Smooth muscle cell (in vitro differentiated cells): ENCODE data around the gene DNAJC13. TPM values are rescaled to one million over a fixed set of nuclear protein-coding genes. Genes with fewer than 3 reads are reported as not detected.

Experiments used
- DNase-seq: peaks from one replicate; lab custom pipeline; 2025; ENCODE audit not compliant: unreplicated experiment; lab: John Stamatoyannopoulos, UW
- H2AFZ ChIP-seq: fragments of 200-600 bp; sonication (generic); 2 replicates; pipeline ENCODE4 v1.6.0; 2016; ENCODE audit warnings: antibody characterized with exemption, low read depth, mild to moderate bottlenecking
- H3F3A ChIP-seq: fragments of 200-600 bp; sonication (generic); 2 replicates; pipeline ENCODE4 v1.6.0; 2017; ENCODE audit warnings: antibody characterized with exemption, low read depth
- H3K27ac ChIP-seq: fragments of 200-600 bp; sonication (generic); 2 replicates; pipeline ENCODE4 v1.5.1; 2016; ENCODE audit warnings: low read depth, mild to moderate bottlenecking
- H3K27me3 ChIP-seq: fragments of 200-600 bp; sonication (generic); 2 replicates; pipeline ENCODE4 v1.6.1; 2016; ENCODE audit warnings: low read depth, mild to moderate bottlenecking
- H3K36me3 ChIP-seq: fragments of 200-600 bp; sonication (generic); 2 replicates; pipeline ENCODE4 v1.5.1; 2016; ENCODE audit warnings: low read depth
- H3K4me1 ChIP-seq: fragments of 200-600 bp; sonication (generic); 2 replicates; pipeline ENCODE4 v1.5.1; 2016; ENCODE audit warnings: low read depth
- H3K4me2 ChIP-seq: fragments of 200-600 bp; sonication (generic); 2 replicates; pipeline ENCODE4 v1.6.0; 2016; ENCODE audit warnings: mild to moderate bottlenecking
- H3K4me3 ChIP-seq: fragments of 200-600 bp; sonication (generic); 2 replicates; pipeline ENCODE4 v1.5.1; 2016; ENCODE audit warnings: mild to moderate bottlenecking
- H3K79me2 ChIP-seq: fragments of 200-600 bp; sonication (generic); 2 replicates; pipeline ENCODE4 v1.6.0; 2016; ENCODE audit warnings: low read depth, mild to moderate bottlenecking
- H3K9ac ChIP-seq: fragments of 200-600 bp; sonication (generic); 2 replicates; pipeline ENCODE4 v1.6.0; 2016; ENCODE audit warnings: low read depth
- H3K9me3 ChIP-seq: fragments of 200-600 bp; sonication (generic); replicated peaks from 2 replicates; pipeline ENCODE4 v1.5.1; 2016; ENCODE audit warnings: low read depth
- H4K20me1 ChIP-seq: fragments of 200-600 bp; sonication (generic); 2 replicates; pipeline ENCODE4 v1.6.0; 2016; ENCODE audit warnings: low read depth
- WGBS: methylation state at CpG from one replicate; pipeline ENCODE4 v1.1.7; 2016; ENCODE audit warnings: low lambda C conversion rate; 5-methylcytosine and 5-hydroxymethylcytosine counted together
- polyA plus RNA-seq: library from polyadenylated mRNA; unstranded; fragments of >200 nt; fragmentation: Nextera tagmentation; extraction: Ambion mirVana; gene quantifications from 2 replicates; pipeline ENCODE4 v1.2.1, GENCODE V29; 2016
- total RNA-seq: library from RNA; depleted of rRNA; stranded (reverse); fragments of >200 nt; gene quantifications from 2 replicates; pipeline ENCODE4 v1.2.3, GENCODE V29; 2014
- TF ChIP-seq, protein P1 (sequence below): fragments of 200-600 bp; sonication (generic); IDR thresholded peaks from 2 replicates; pipeline ENCODE4 v1.5.1; 2017; ENCODE audit warnings: borderline replicate concordance, mild to moderate bottlenecking, antibody characterized with exemption; ENCODE audit not compliant: insufficient read depth, poor library complexity, severe bottlenecking

Gene DNAJC13
- total and polyA plus RNA-seq, 2 experiments from 2014 or later: 11.1 to 47.9 TPM

- Histone ChIP-seq H3K4me1 (no peaks in the 10 kb centered on the region), H3K9me3 (no peaks in the 10 kb centered on the region), H4K20me1 (no peaks in the 10 kb centered on the region), H3K36me3 (peaks cover 9% of the 10 kb centered on the region), H3K27me3 (no peaks in the 10 kb centered on the region), H3K27ac (peak overlapping the region; percentile 34), H3K4me3 (no peak overlapping the region), H3F3A (no peaks in the 10 kb centered on the region), H3K79me2 (no peaks in the 10 kb centered on the region), H3K4me2 (no peak overlapping the region), H2AFZ (no peak overlapping the region), H3K9ac (no peak overlapping the region)
- TF ChIP-seq, protein P1, sequence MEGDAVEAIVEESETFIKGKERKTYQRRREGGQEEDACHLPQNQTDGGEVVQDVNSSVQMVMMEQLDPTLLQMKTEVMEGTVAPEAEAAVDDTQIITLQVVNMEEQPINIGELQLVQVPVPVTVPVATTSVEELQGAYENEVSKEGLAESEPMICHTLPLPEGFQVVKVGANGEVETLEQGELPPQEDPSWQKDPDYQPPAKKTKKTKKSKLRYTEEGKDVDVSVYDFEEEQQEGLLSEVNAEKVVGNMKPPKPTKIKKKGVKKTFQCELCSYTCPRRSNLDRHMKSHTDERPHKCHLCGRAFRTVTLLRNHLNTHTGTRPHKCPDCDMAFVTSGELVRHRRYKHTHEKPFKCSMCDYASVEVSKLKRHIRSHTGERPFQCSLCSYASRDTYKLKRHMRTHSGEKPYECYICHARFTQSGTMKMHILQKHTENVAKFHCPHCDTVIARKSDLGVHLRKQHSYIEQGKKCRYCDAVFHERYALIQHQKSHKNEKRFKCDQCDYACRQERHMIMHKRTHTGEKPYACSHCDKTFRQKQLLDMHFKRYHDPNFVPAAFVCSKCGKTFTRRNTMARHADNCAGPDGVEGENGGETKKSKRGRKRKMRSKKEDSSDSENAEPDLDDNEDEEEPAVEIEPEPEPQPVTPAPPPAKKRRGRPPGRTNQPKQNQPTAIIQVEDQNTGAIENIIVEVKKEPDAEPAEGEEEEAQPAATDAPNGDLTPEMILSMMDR: no peak
- WGBS: 50% methylated on average over 1 of the region's 1 CpG
- DNase-seq: no peak
Measured at GRCh38 chr3:132569580-132569979, 152.3 kb downstream of the DNAJC13 start.

DNA sequence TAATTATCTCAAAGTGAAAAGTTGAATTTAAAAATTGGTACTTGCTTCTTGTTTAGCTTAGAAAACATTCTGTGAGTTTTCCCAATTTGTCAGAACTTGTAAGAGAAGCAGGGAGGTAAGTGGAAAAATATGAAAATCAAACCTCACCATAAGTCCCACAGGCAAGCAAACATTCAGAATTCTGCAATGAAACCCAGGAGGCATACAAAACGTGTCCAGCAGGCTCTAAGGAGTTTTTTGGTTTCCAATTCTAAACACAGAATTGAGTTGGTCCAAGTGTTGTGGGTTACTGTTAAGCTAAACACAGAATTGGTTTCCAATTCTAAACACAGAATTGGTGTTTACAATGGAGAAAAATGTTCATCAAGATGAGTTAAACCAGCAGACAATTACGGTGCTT is 152.7 kb downstream of the DNAJC13 start:
- Histone ChIP-seq H3K4me1 (no peaks in the 10 kb centered on the region), H3K27ac (peak overlapping the region; percentile 34), H3F3A (no peaks in the 10 kb centered on the region), H3K9ac (no peak overlapping the region), H3K79me2 (no peaks in the 10 kb centered on the region), H2AFZ (no peak overlapping the region), H3K36me3 (peaks cover 9% of the 10 kb centered on the region), H3K4me2 (no peak overlapping the region), H3K27me3 (no peaks in the 10 kb centered on the region), H3K4me3 (no peak overlapping the region), H4K20me1 (no peaks in the 10 kb centered on the region), H3K9me3 (no peaks in the 10 kb centered on the region)
- TF ChIP-seq, protein P1: no peak
- WGBS: 92% methylated on average over 2 of the region's 2 CpGs
- no peak for DNase-seq

- Histone ChIP-seq H3K36me3 (peaks cover 12% of the 10 kb centered on the region), H3K9me3 (no peaks in the 10 kb centered on the region), H3K4me2 (no peak overlapping the region), H4K20me1 (no peaks in the 10 kb centered on the region), H3K79me2 (no peaks in the 10 kb centered on the region), H3K27me3 (no peaks in the 10 kb centered on the region), H3K27ac (no peak overlapping the region), H3K9ac (no peak overlapping the region), H3K4me3 (no peak overlapping the region), H3K4me1 (no peaks in the 10 kb centered on the region), H3F3A (no peaks in the 10 kb centered on the region), H2AFZ (no peak overlapping the region)
- WGBS: 93% methylated on average over 5 of the region's 5 CpGs
- DNase-seq: no peak
- TF ChIP-seq, protein P1: no peak
Measured at GRCh38 chr3:132573797-132574211, 156.5 kb downstream of the DNAJC13 start.

GRCh38 chr3:132587401-132587800 is 170.1 kb downstream of the DNAJC13 start:
- no peaks in the 10 kb centered on the region for H3K36me3 ChIP-seq
- TF ChIP-seq, protein P1: no peak
- H3K4me2 ChIP-seq: no peak overlapping the region
- no peaks in the 10 kb centered on the region for H3F3A ChIP-seq
- H2AFZ ChIP-seq: no peak overlapping the region
- H3K27ac ChIP-seq: no peak overlapping the region
- no peaks in the 10 kb centered on the region for H3K9me3 ChIP-seq
- no peaks in the 10 kb centered on the region for H3K4me1 ChIP-seq
- no peaks in the 10 kb centered on the region for H3K79me2 ChIP-seq
- DNase-seq: no peak
- no peak overlapping the region for H3K4me3 ChIP-seq
- H4K20me1 ChIP-seq: no peaks in the 10 kb centered on the region
- H3K9ac ChIP-seq: no peak overlapping the region
- 98% methylated on average over 1 of the region's 1 CpG for WGBS
- no peaks in the 10 kb centered on the region for H3K27me3 ChIP-seq
